ENCODE data around the gene RNF212.

The RNF212 gene

DNA sequence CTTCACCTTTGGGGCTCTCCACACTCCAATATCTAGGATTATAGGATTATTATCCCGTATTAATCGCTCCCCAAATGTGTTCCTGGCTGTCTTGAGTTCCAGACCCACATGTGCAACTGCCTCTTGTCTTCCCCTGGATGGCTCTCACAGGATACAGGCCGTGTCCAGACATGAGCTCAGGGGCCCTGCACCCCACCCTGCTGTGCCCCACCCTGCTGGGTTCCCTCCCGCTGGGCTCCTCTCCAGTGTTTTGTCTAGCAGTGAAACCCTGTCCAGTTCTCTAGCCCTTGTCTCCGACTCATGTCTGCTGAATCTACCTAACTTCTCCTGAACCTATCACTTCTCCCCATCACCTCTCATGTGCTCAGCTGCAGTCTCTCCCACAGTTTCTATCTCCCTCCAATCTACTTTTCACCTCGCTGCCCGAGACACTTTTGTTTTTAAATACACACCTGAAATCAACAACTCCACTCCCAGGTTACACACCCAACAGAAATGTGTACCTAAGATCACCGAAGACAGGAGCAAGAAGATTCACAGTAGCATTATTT is 2.0 kb downstream of the RNF212 start:
- ChIA-PET POLR2A (no interaction called here), CTCF (interaction anchor here (1.1 kb wide), 1 partner anchor 20 kb away, joined by 3 read pairs; no protein-coding TSS in a partner anchor)
- DNase-seq (ENCODE audit: extremely low spot score): no peak
- TF ChIP-seq CTCF (IDR thresholded peaks at IDR 0.05; ENCODE audit: control extremely low read depth, extremely low read depth, low read depth, missing control alignments): no peak

DNA sequence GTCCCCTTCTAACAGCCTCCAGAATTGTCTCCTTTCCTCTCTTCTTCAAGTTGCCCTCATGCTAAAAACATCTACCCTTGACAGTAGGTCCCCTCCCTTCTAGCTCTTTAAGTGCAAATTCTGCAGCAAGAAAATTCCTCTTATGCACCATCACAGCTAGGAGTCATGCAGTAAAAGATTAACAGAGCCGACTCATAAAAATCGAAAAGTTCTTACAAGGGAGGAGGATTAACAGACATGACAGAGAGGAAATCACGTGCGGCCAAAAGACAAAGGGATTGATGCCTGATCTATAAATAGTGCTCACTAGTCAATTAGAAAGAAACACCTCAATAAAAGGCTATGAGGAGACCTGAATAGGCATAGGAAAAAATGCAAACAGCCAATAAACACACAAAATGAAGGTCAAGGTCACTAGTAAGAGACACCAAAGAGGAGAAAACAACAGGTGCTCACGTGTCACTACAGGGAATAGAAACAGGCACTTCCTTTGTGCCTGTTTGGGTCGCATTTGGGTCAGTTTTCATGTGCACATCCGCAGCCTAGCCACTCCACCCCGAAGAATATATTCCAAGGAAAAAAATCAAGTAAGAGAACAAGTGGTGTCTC is 3.4 kb downstream of the RNF212 start:
- POLR2A ChIA-PET: no interaction called here
- CTCF ChIA-PET: interaction anchor here (1.1 kb wide), 1 partner anchor 21 kb away, joined by 3 read pairs; no protein-coding TSS in a partner anchor
- DNase-seq (ENCODE audit: extremely low spot score): no peak
- no peak for TF ChIP-seq CTCF (IDR thresholded peaks at IDR 0.05; ENCODE audit: control extremely low read depth, extremely low read depth, low read depth, missing control alignments)

- POLR2A ChIA-PET: no interaction called here
- CTCF ChIA-PET: no interaction called here
- TF ChIP-seq CTCF (IDR thresholded peaks at IDR 0.05; ENCODE audit: control extremely low read depth, extremely low read depth, low read depth, missing control alignments): no peak
- no peak for DNase-seq (ENCODE audit: extremely low spot score)
Observed at GRCh38 chr4:1109333-1109732, 4.0 kb downstream of the RNF212 start.

DNA sequence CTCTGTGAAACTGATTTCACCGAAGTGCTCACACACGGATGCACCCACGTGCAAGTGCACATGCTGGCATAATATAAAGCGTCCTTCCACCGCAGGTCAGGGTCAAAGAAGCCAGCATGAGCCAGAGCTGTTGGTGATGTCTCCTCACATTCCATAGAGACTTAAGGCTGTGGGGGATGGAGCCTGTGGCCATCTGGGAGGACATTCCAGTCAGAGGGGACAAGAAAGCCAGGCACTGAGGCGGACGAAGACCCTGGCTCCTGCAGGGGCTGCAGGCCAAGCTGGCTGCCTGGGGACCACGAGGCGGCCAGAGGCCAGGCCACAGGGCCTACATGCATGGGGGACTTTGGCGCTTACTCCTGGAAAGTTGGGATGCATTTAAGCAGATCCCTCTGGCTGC is 7.7 kb downstream of the RNF212 start:
- ChIA-PET POLR2A (no interaction called here), CTCF (interaction anchor here (1.0 to 1.5 kb wide), 2 partner anchors 9 to 25 kb away, joined by 3 read pairs; no protein-coding TSS in a partner anchor)
- no peak for DNase-seq (ENCODE audit: extremely low spot score)
- TF ChIP-seq CTCF (IDR thresholded peaks at IDR 0.05; ENCODE audit: control extremely low read depth, extremely low read depth, low read depth, missing control alignments): no peak

DNA sequence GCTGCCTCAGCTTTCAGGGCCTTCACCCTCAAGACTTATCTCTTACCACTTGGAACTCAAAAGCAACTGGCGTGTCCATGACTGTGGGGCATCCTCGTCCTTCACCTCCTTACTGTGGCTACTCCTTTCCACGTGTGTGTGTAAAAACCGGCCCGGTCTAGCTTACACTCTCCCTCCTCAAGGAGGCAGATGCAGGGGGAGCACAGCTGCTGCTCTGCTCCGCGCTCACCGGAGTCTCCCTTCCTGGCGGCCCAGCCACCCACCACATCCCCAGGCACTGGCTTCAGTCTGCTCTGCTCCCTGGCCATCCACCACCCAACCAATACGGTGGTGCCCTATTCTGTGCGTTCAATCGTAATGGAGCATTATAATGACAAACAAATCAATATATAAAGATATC is 8.3 kb downstream of the RNF212 start:
- ChIA-PET POLR2A (no interaction called here), CTCF (interaction anchor here (0.7 to 1.0 kb wide), 2 partner anchors 10 to 67 kb away, joined by 3 read pairs; no protein-coding TSS in a partner anchor)
- no peak for TF ChIP-seq CTCF (IDR thresholded peaks at IDR 0.05; ENCODE audit: control extremely low read depth, extremely low read depth, low read depth, missing control alignments)
- DNase-seq (ENCODE audit: extremely low spot score): no peak

DNA sequence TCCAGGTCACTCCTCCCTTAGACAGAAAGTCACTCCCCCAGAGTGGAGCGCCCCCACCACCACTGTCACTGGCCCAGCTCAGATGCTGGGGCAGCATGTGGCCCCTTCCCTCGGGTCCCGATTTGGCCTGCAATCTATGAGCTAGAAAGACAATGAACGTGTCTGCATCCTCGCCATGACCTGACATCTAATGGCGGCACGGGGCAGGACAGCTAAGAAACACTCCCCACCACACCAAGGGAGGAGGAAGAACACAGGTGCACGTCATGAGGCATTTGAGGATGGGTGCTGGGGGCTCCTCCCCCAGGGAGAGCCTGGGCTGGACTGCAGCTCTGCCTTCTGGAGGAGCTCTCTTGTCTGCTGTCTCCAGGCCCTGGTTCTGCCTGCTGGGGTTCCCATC is 8.7 kb downstream of the RNF212 start:
- no peak for DNase-seq (ENCODE audit: extremely low spot score)
- POLR2A ChIA-PET: no interaction called here
- CTCF ChIA-PET: interaction anchor here (0.7 to 1.0 kb wide), 2 partner anchors 10 to 67 kb away, joined by 3 read pairs; no protein-coding TSS in a partner anchor
- TF ChIP-seq CTCF (IDR thresholded peaks at IDR 0.05; ENCODE audit: control extremely low read depth, extremely low read depth, low read depth, missing control alignments): no peak

Data from GM10248 (cell line).